RWPE1 (cell line): Measurements from ENCODE around the gene KISS1R.

ENCODE experiments used
- CTCF ChIA-PET: fragments of 350-600 bp; sonication (Branson Sonifier 250); formaldehyde crosslinking; extraction: SDS; loops from one replicate; lab custom pipeline; 2021; lab: Yijun Ruan, JAX
- POLR2A ChIA-PET: fragments of 400-600 bp; formaldehyde crosslinking; extraction: SDS; loops from one replicate; lab custom pipeline; 2020; ENCODE audit warnings: antibody characterized with exemption; ENCODE audit not compliant: low non-redundant PET; lab: Yijun Ruan, JAX
- DNase-seq: peaks from one replicate; pipeline ENCODE4 v3.0.0; 2012; ENCODE audit warnings: low spot score
- H3K27ac ChIP-seq: fragments of 450-650 bp; 2 replicates; pipeline ENCODE4 v1.5.1; 2017
- CTCF ChIP-seq: fragments of 450-650 bp; conservative IDR thresholded peaks from 2 replicates; pipeline ENCODE4 v1.5.1; 2017; ENCODE audit warnings: low read depth, mild to moderate bottlenecking

KISS1R gene

GRCh38 chr19:933553-933882, 16.4 kb downstream of the KISS1R start:
- ChIA-PET CTCF (interaction anchor here (0.7 to 1.4 kb wide), 3 partner anchors 49 to 163 kb away, joined by 3 to 5 read pairs (median 5); no protein-coding TSS in a partner anchor), POLR2A (no interaction called here)
- no peak for TF ChIP-seq CTCF
- H3K27ac ChIP-seq, result peak overlapping the region; percentile 79
- no peak for DNase-seq

- DNase-seq, result no peak
- CTCF ChIA-PET, result interaction anchor here (1.3 to 1.4 kb wide), 3 partner anchors 48 to 164 kb away, joined by 5 read pairs; no protein-coding TSS in a partner anchor
- no peak for TF ChIP-seq CTCF
- H3K27ac ChIP-seq, result peak overlapping the region; percentile 79
- POLR2A ChIA-PET, result no interaction called here
Observed at GRCh38 chr19:934197-934840, 17.2 kb downstream of the KISS1R start.

GRCh38 chr19:934865-935479, 17.8 kb downstream of the KISS1R start:
- H3K27ac ChIP-seq, result peak overlapping the region; percentile 79
- POLR2A ChIA-PET, result interaction anchor here (0.6 kb wide), 1 partner anchor 125 kb away, joined by 4 read pairs; no protein-coding TSS in a partner anchor
- CTCF ChIA-PET, result interaction anchor here (1.3 to 1.4 kb wide), 2 partner anchors 66 to 165 kb away, joined by 5 read pairs; no protein-coding TSS in a partner anchor
- no peak for TF ChIP-seq CTCF
- DNase-seq, result no peak

GRCh38 chr19:936175-936546, 19.0 kb downstream of the KISS1R start:
- no peak overlapping the region for H3K27ac ChIP-seq
- ChIA-PET CTCF (interaction anchor here (0.6 to 1.1 kb wide), 3 partner anchors 9 to 111 kb away, joined by 3 read pairs; no protein-coding TSS in a partner anchor), POLR2A (no interaction called here)
- no peak for TF ChIP-seq CTCF
- DNase-seq, result no peak

- DNase-seq, result no peak
- no peak overlapping the region for H3K27ac ChIP-seq
- CTCF ChIA-PET, result no interaction called here
- POLR2A ChIA-PET, result no interaction called here
- TF ChIP-seq CTCF, result no peak
Observed at GRCh38 chr19:937259-937694, 20.1 kb downstream of the KISS1R start.

- no peak overlapping the region for H3K27ac ChIP-seq
- DNase-seq, result no peak
- POLR2A ChIA-PET, result no interaction called here
- CTCF ChIA-PET, result no interaction called here
- TF ChIP-seq CTCF, result no peak
Observed at GRCh38 chr19:938233-938923, 21.2 kb downstream of the KISS1R start.
